Retinal pigment epithelial cell (primary cell): Measurements from ENCODE around the gene AGAP1.

Experiments
- DNase-seq: peaks from one replicate; pipeline ENCODE4 v3.0.0-alpha.2; 2010; ENCODE audit warnings: low read depth
- H3K4me3 ChIP-seq: 2 replicates; pipeline ENCODE4 v1.5.1; 2011; ENCODE audit warnings: mild to moderate bottlenecking, low read length, control low read depth, moderate library complexity
- CTCF ChIP-seq: conservative IDR thresholded peaks from 2 replicates; pipeline ENCODE4 v1.5.1; 2011; ENCODE audit warnings: low read depth, low read length, control low read depth, inconsistent platforms

The AGAP1 gene

GRCh38 chr2:235781775-235782174 lies 287.9 kb downstream of the AGAP1 start:
- TF ChIP-seq CTCF, result no peak
- no peak for DNase-seq

GRCh38 chr2:235784788-235785187 lies 290.9 kb downstream of the AGAP1 start:
- no peak for TF ChIP-seq CTCF
- no peak overlapping the region for H3K4me3 ChIP-seq
- no peak for DNase-seq

More at GRCh38 chr2:235781775-235782174, 287.9 kb downstream of the AGAP1 start:
- H3K4me3 ChIP-seq, result no peak overlapping the region

GRCh38 chr2:235789552-235789951 lies 295.7 kb downstream of the AGAP1 start:
- DNase-seq, result no peak
- no peak for TF ChIP-seq CTCF
- H3K4me3 ChIP-seq, result no peak overlapping the region

- H3K4me3 ChIP-seq, result no peak overlapping the region
- no peak for DNase-seq
- peak; percentile 55 for TF ChIP-seq CTCF
These were observed 299.4 kb downstream of the AGAP1 start for GRCh38 chr2:235793163-235793752.

DNA sequence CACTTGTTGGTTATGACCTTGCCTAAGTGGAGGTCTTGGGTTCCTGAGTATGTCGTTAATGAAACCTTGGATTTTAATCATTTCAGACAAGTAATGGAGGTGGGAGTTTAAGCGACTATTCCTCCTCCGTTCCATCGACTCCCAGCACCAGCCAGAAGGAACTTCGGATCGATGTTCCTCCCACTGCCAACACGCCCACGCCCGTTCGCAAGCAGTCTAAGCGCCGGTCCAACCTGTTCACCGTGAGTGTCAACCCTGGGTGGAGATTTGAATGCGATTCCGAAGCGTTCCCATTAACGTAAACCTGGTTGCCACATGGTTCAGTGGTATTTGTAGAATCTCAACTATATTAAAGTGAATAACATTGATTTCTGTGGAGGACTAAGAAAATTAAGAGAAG lies 305.4 kb downstream of the AGAP1 start:
- no peak for DNase-seq
- TF ChIP-seq CTCF, result no peak
- no peak overlapping the region for H3K4me3 ChIP-seq

DNA sequence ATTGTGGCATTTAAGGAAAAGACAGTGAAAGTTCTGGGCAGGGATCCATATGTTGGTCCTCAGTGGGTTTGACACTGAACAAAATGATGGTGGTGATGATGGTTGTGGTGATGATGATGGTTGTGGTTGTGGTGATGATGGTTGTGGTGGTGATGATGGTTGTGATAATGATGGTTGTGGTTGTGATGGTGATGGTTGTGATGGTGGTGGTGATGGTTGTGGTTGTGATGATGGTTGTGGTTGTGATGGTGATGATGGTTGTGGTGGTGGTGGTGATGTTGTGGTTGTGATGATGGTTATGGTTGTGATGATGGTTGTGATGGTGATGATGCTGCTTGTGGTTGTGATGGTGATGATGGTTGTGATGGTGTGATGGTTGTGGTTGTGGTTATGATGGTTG lies 308.7 kb downstream of the AGAP1 start:
- TF ChIP-seq CTCF, result no peak
- DNase-seq, result no peak
- H3K4me3 ChIP-seq, result no peak overlapping the region

DNA sequence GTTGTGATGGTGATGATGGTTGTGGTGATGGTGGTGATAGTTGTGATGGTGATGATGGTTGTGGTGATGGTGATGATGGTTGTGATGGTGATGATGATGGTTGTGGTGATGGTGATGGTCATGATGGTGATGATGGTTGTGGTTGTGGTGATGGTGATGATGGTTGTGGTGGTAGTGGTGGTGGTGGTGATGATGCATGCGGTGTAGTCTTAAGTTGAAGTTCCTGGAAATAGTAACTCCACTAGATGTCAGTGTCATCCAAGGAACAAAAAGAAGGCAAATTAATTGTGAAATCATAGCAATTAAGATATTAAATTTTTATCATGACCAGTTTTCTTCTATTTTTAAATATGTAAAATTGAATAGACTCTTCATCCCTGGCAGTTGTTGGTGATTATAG lies 309.2 kb downstream of the AGAP1 start:
- DNase-seq, result no peak

More for the DNA sequence above, 309.2 kb downstream of the AGAP1 start:
- no peak overlapping the region for H3K4me3 ChIP-seq
- no peak for TF ChIP-seq CTCF
